Stimulated activated CD8-positive, alpha-beta memory T cell treated with anti-CD3 and anti-CD28 coated beads, Interleukin-15, amount 100 ng/mL, for 4 hours (primary cell): Measurements from ENCODE around the gene MEF2A.

Source experiments
- DNase-seq, 2 donors: peaks; one replicate each; pipeline ENCODE4 v3.0.0-alpha.2; 2020; ENCODE audit warnings: low read depth in 2 of 2

Gene MEF2A

GRCh38 chr15:99703603-99704443 is 138.0 kb downstream of the MEF2A start:
- DNase-seq = no peak

GRCh38 chr15:99704444-99704838 is 138.7 kb downstream of the MEF2A start:
- no peak for DNase-seq

- no peak for DNase-seq
These were observed 140.9 kb downstream of the MEF2A start for GRCh38 chr15:99706557-99707303.

- DNase-seq = peak in 1 of 2 donors; percentile 19
These were observed 141.9 kb downstream of the MEF2A start for GRCh38 chr15:99707473-99708270.

GRCh38 chr15:99708563-99708962 is 142.8 kb downstream of the MEF2A start:
- DNase-seq = no peak

GRCh38 chr15:99709243-99709986 is 143.6 kb downstream of the MEF2A start:
- DNase-seq = no peak

- no peak for DNase-seq
These were observed 145.8 kb downstream of the MEF2A start for GRCh38 chr15:99711625-99712024.

- no peak for DNase-seq
These were observed 146.6 kb downstream of the MEF2A start for GRCh38 chr15:99712415-99712814.

- no peak for DNase-seq
These were observed 150.8 kb downstream of the MEF2A start for GRCh38 chr15:99716540-99717095.

- DNase-seq = no peak
These were observed 151.6 kb downstream of the MEF2A start for GRCh38 chr15:99717161-99718009.

- no peak for DNase-seq
These were observed 152.6 kb downstream of the MEF2A start for GRCh38 chr15:99718421-99718820.

- DNase-seq = no peak
These were observed 153.3 kb downstream of the MEF2A start for GRCh38 chr15:99719096-99719541.

- no peak for DNase-seq
These were observed 154.7 kb downstream of the MEF2A start for GRCh38 chr15:99720533-99720932.

GRCh38 chr15:99721104-99721778 is 155.5 kb downstream of the MEF2A start:
- no peak for DNase-seq

- DNase-seq = no peak
These were observed 156.1 kb downstream of the MEF2A start for GRCh38 chr15:99721896-99722295.

- DNase-seq = no peak
These were observed 156.6 kb downstream of the MEF2A start for GRCh38 chr15:99722406-99722805.

GRCh38 chr15:99726333-99726732 is 160.5 kb downstream of the MEF2A start:
- no peak for DNase-seq

GRCh38 chr15:99727330-99727729 is 161.5 kb downstream of the MEF2A start:
- DNase-seq = no peak

GRCh38 chr15:99727733-99728132 is 161.9 kb downstream of the MEF2A start:
- DNase-seq = no peak

- DNase-seq = no peak
These were observed 163.1 kb downstream of the MEF2A start for GRCh38 chr15:99728916-99729315.
